ENCODE measurements around the gene MAML2. TPM values are rescaled to one million over a fixed set of nuclear protein-coding genes. Genes with fewer than 3 reads are reported as not detected.

MAML2 gene
- total RNA-seq, 2 experiments from 2014 or later: 0.15 to 1.0 TPM

DNA sequence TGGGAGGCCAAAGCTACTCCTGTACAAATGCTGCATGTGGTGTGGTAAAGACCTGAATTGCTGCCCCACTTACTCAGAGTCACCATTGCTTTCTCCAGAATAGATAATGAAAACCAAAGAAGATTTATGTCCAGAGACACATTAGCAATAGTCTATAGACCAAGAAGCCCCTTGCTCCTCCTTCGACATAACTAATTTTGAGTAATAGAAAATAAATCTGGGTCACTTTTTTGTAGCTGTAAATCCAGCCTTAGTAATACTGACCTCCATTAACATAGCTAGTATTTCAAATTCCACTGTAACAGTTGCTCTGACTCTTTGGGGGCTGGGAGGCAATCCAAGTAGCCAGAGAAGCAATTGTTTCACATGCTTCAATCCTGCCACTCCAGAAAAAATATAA is 145.9 kb downstream of the MAML2 start:
- H3K9me2 ChIP-seq (ENCODE audit: insufficient read depth, low read length): no peaks in the 10 kb centered on the region
- H3K9me3 ChIP-seq (ENCODE audit: low read length): no peaks in the 10 kb centered on the region
- H3K79me2 ChIP-seq (ENCODE audit: insufficient read depth, low read depth, low read length): no peaks in the 10 kb centered on the region
- no TSS peak for BruUV-seq (replicated peaks)
- TF ChIP-seq, protein P1, sequence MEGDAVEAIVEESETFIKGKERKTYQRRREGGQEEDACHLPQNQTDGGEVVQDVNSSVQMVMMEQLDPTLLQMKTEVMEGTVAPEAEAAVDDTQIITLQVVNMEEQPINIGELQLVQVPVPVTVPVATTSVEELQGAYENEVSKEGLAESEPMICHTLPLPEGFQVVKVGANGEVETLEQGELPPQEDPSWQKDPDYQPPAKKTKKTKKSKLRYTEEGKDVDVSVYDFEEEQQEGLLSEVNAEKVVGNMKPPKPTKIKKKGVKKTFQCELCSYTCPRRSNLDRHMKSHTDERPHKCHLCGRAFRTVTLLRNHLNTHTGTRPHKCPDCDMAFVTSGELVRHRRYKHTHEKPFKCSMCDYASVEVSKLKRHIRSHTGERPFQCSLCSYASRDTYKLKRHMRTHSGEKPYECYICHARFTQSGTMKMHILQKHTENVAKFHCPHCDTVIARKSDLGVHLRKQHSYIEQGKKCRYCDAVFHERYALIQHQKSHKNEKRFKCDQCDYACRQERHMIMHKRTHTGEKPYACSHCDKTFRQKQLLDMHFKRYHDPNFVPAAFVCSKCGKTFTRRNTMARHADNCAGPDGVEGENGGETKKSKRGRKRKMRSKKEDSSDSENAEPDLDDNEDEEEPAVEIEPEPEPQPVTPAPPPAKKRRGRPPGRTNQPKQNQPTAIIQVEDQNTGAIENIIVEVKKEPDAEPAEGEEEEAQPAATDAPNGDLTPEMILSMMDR (conservative IDR thresholded peaks at IDR 0.05; ENCODE audit: low read length): no peak
- no peak for TF ChIP-seq EZH2phosphoT487 (IDR thresholded peaks at IDR 0.05; ENCODE audit: borderline replicate concordance, low read depth, low read length)
- POLR2A ChIA-PET: interaction anchor here (1.5 kb wide), 2 partner anchors 21 to 42 kb away, joined by 3 to 4 read pairs; no protein-coding TSS in a partner anchor
- no peak overlapping the region for H3K4me2 ChIP-seq (ENCODE audit: low read length)
- peaks cover 15% of the 10 kb centered on the region for H3K4me1 ChIP-seq (ENCODE audit: insufficient read depth, low read length, poor library complexity, severe bottlenecking)
- H2AFZ ChIP-seq (ENCODE audit: low read length): no peak overlapping the region
- no peak overlapping the region for H3K4me3 ChIP-seq (ENCODE audit: low read depth, low read length, poor library complexity, severe bottlenecking)
- no peak for DNase-seq (ENCODE audit: low spot score)
- no peaks in the 10 kb centered on the region for H3K36me3 ChIP-seq (ENCODE audit: insufficient read depth, low read length)
- H4K20me1 ChIP-seq (ENCODE audit: insufficient read depth, low read length): no peaks in the 10 kb centered on the region
- no peak overlapping the region for H3K27ac ChIP-seq (ENCODE audit: low read depth, low read length, poor library complexity, severe bottlenecking)
- CTCF ChIA-PET (ENCODE audit: unreplicated experiment): no interaction called here
- intact Hi-C loops (cut with micrococcal nuclease; ENCODE audit: unreplicated experiment): no loop called here

DNA sequence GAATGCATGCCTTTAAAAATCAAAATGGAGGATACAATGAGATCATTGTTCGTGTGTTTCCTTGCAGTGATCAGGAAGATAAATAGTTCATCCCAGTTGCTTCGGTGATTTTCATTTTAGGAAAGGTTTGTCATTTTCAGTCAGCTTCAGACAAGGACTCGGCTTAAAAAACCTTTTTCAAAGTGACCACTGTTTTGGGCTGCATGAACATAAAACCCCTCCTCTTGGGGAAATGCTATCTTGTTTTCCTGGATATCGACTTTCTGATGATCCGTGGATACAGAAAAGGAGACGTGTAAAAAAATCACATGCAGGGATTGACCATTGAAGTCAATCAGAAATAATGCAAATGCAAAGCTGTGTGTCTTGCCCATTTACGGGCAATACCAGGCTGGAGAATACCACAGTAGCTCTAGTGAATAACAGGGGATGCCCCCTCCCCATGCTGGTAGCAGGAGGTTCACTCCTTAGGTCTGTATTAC is 146.8 kb downstream of the MAML2 start:
- Histone ChIP-seq H4K20me1 (ENCODE audit: insufficient read depth, low read length) (no peaks in the 10 kb centered on the region), H3K4me2 (ENCODE audit: low read length) (no peak overlapping the region), H3K4me1 (ENCODE audit: insufficient read depth, low read length, poor library complexity, severe bottlenecking) (peaks cover 15% of the 10 kb centered on the region), H2AFZ (ENCODE audit: low read length) (no peak overlapping the region), H3K27ac (ENCODE audit: low read depth, low read length, poor library complexity, severe bottlenecking) (no peak overlapping the region), H3K9me3 (ENCODE audit: low read length) (no peaks in the 10 kb centered on the region), H3K4me3 (ENCODE audit: low read depth, low read length, poor library complexity, severe bottlenecking) (no peak overlapping the region), H3K79me2 (ENCODE audit: insufficient read depth, low read depth, low read length) (no peaks in the 10 kb centered on the region), H3K36me3 (ENCODE audit: insufficient read depth, low read length) (no peaks in the 10 kb centered on the region), H3K9me2 (ENCODE audit: insufficient read depth, low read length) (no peaks in the 10 kb centered on the region)
- intact Hi-C loops (cut with micrococcal nuclease; ENCODE audit: unreplicated experiment): no loop called here
- no TSS peak for BruUV-seq (replicated peaks)
- TF ChIP-seq EZH2phosphoT487 (IDR thresholded peaks at IDR 0.05; ENCODE audit: borderline replicate concordance, low read depth, low read length): no peak
- TF ChIP-seq, protein P1 (conservative IDR thresholded peaks at IDR 0.05; ENCODE audit: low read length): no peak
- DNase-seq (ENCODE audit: low spot score): no peak
- CTCF ChIA-PET (ENCODE audit: unreplicated experiment): no interaction called here
- POLR2A ChIA-PET: no interaction called here

DNA sequence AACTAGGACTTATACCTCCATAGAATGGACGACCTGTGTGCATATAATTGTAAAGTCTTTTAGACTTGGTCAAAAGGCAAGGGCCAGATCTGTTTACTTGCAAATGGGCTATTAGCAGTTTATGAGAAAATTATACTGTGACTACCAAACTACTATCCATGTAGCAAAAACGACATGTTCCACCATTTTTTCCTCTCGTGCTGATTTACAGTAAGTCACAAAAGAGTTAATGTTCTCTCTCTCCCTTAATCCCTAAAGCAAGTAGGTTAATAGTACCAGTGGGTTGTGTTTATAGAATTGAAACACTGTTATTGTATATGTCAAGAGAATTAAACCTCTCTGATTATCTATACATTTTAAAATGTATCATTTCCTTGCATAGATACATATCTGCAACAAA is 147.3 kb downstream of the MAML2 start:
- H3K4me1 ChIP-seq (ENCODE audit: insufficient read depth, low read length, poor library complexity, severe bottlenecking): peaks cover 15% of the 10 kb centered on the region
- no peaks in the 10 kb centered on the region for H3K9me3 ChIP-seq (ENCODE audit: low read length)
- ChIA-PET POLR2A (no interaction called here), CTCF (ENCODE audit: unreplicated experiment) (no interaction called here)
- H3K4me3 ChIP-seq (ENCODE audit: low read depth, low read length, poor library complexity, severe bottlenecking): no peak overlapping the region
- no peak overlapping the region for H2AFZ ChIP-seq (ENCODE audit: low read length)
- H4K20me1 ChIP-seq (ENCODE audit: insufficient read depth, low read length): no peaks in the 10 kb centered on the region
- no TSS peak for BruUV-seq (replicated peaks)
- H3K4me2 ChIP-seq (ENCODE audit: low read length): no peak overlapping the region
- H3K36me3 ChIP-seq (ENCODE audit: insufficient read depth, low read length): no peaks in the 10 kb centered on the region
- H3K27ac ChIP-seq (ENCODE audit: low read depth, low read length, poor library complexity, severe bottlenecking): no peak overlapping the region
- H3K9me2 ChIP-seq (ENCODE audit: insufficient read depth, low read length): no peaks in the 10 kb centered on the region
- DNase-seq (ENCODE audit: low spot score): no peak
- no peaks in the 10 kb centered on the region for H3K79me2 ChIP-seq (ENCODE audit: insufficient read depth, low read depth, low read length)
- TF ChIP-seq, protein P1 (conservative IDR thresholded peaks at IDR 0.05; ENCODE audit: low read length): no peak
- no peak for TF ChIP-seq EZH2phosphoT487 (IDR thresholded peaks at IDR 0.05; ENCODE audit: borderline replicate concordance, low read depth, low read length)
- intact Hi-C loops (cut with micrococcal nuclease; ENCODE audit: unreplicated experiment): no loop called here
